T-helper 1 cell treated with Interleukin-12 subunit alpha and Interleukin-12 subunit beta and Interleukin-4 antibody, amounts not matched to agents 30 μg/mL and 1 μg/mL, for 36 hours (primary cell): ENCODE data around the gene P4HA3.

ENCODE experiments used
- H3K27ac Mint-ChIP-seq: one replicate; pipeline ENCODE4 v1.8.0; 2021; ENCODE audit warnings: mild to moderate bottlenecking, mixed read lengths
- H3K27me3 Mint-ChIP-seq: one replicate; pipeline ENCODE4 v1.8.0; 2021; ENCODE audit warnings: low read depth, mixed read lengths
- H3K36me3 Mint-ChIP-seq: one replicate; pipeline ENCODE4 v1.8.0; 2021; ENCODE audit warnings: low read depth, mixed read lengths
- H3K4me1 Mint-ChIP-seq: one replicate; pipeline ENCODE4 v1.8.0; 2021; ENCODE audit warnings: low read depth, mixed read lengths
- H3K4me3 Mint-ChIP-seq: one replicate; pipeline ENCODE4 v1.8.0; 2021; ENCODE audit warnings: mild to moderate bottlenecking, moderate library complexity, mixed read lengths
- H3K9me3 Mint-ChIP-seq: one replicate; pipeline ENCODE4 v1.8.0; 2021; ENCODE audit warnings: mixed read lengths

P4HA3 gene

DNA sequence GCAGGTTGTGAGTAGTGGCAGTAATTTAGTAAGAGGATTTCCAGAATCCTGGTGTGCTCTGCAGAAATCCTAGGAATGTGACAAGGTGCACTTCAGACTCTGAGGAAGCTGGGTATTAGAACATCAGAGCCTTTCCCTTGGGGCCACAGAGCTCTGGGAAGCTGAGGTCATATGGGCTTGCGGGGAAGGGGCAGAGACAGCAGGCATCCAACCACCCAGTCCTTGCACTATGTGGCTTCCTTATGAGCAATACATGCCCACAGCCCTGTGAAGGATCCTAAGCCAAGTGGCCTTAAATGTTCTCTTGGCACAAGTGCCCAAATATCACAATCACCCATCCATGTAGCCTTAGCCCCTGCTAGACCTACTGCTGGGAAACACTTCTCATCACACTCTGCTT is 46.2 kb downstream of the P4HA3 start:
- Mint-ChIP-seq H3K4me1 (peaks cover 5% of the 10 kb centered on the region), H3K27me3 (peaks cover 14% of the 10 kb centered on the region), H3K9me3 (no peaks in the 10 kb centered on the region), H3K4me3 (no peak overlapping the region), H3K36me3 (no peaks in the 10 kb centered on the region), H3K27ac (no peak overlapping the region)

DNA sequence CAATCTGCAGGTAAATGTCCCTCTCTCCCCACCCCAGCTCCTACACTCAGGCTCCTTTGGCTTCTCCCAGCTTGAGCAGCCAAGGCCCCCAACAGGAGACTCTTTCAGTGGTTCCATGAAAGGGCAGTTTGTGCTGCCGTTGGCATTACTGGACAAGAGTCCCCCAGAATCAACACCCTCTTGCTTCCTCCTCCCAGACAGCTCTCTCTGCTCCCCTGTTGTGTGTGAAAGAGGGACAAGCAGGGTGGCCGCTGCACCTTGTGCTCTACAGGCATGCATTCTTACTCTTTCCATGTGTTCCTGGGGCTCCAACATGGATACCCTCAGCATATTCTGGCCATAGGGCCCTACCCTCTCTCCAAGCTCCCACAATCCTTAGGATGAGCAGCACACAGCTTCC is 48.7 kb downstream of the P4HA3 start:
- H3K4me3 Mint-ChIP-seq: no peak overlapping the region

DNA sequence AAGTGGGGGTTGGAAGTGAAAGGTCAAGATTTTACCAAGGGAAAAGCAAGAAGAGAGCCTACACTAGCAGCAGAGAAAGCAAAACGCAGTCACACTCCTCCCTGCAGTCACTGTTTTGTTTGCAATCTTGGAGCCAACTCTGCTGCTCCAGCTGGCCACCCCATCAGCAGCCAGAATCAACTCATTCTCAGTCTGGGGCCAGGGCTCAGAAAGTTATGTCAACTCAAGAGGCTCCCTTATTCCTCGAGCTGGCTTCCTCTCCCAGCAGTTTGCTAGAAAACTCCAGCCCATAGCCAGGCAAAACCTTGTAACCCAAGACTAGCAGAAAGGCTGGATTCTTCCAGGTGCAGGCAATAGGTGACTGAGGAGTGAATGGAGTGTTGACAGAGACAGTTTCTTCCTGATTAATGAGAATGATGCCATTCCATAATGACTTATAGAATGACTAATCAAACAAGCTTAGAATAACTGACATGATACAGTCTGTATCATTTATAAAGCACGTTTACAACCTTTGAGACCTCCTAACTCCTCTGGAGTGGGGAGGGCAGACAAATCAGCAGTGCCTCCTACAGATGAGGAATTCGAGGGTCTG is 53.4 kb downstream of the P4HA3 start:
- peaks cover 14% of the 10 kb centered on the region for H3K36me3 Mint-ChIP-seq
- H3K27me3 Mint-ChIP-seq: no peaks in the 10 kb centered on the region
- no peaks in the 10 kb centered on the region for H3K9me3 Mint-ChIP-seq
- H3K4me1 Mint-ChIP-seq: peaks cover 1% of the 10 kb centered on the region
- H3K27ac Mint-ChIP-seq: no peak overlapping the region
- H3K4me3 Mint-ChIP-seq: no peak overlapping the region

More for the DNA sequence above, 48.7 kb downstream of the P4HA3 start:
- H3K36me3 Mint-ChIP-seq: no peaks in the 10 kb centered on the region
- H3K4me1 Mint-ChIP-seq: no peaks in the 10 kb centered on the region
- peaks cover 6% of the 10 kb centered on the region for H3K27me3 Mint-ChIP-seq
- no peak overlapping the region for H3K27ac Mint-ChIP-seq
- H3K9me3 Mint-ChIP-seq: no peaks in the 10 kb centered on the region

DNA sequence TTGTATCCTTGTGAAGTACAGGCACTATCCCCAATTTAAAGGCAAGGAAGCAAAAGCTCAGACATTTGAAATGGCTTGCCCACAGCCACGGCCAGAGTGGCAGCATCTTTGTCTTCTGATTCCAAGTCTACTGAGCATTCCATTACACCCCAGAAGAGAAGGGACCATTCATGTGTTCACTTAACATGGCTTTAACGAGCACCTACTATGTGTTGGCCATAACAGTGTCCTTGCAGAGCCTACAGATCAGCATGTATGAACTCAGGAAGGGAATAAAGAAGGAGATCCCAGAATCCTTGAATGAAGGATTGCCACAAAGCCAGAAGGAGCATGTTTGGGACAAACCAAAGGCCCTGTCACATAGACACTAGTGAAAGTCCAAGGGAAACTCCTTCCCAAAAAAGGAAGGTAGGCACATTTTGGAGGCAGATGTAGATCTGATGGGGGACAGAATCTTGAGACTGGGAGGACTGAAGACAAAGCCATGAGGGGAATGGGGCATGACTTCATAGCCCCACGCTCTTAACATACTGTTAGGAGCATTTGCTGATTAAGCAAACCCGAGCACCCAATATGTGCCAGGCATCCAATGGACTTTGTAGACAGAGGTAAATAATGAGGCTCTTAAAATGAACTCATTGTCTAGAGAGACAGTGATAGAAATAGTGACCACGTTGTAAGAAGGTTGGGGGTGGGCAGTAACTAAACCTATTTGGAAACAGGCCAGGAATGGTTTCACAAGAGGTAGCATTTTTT is 54.9 kb downstream of the P4HA3 start:
- H3K36me3 Mint-ChIP-seq: peaks cover 14% of the 10 kb centered on the region
- H3K4me3 Mint-ChIP-seq: no peak overlapping the region
- no peaks in the 10 kb centered on the region for H3K27me3 Mint-ChIP-seq
- no peaks in the 10 kb centered on the region for H3K9me3 Mint-ChIP-seq
- H3K27ac Mint-ChIP-seq: no peak overlapping the region
- H3K4me1 Mint-ChIP-seq: peaks cover 1% of the 10 kb centered on the region

DNA sequence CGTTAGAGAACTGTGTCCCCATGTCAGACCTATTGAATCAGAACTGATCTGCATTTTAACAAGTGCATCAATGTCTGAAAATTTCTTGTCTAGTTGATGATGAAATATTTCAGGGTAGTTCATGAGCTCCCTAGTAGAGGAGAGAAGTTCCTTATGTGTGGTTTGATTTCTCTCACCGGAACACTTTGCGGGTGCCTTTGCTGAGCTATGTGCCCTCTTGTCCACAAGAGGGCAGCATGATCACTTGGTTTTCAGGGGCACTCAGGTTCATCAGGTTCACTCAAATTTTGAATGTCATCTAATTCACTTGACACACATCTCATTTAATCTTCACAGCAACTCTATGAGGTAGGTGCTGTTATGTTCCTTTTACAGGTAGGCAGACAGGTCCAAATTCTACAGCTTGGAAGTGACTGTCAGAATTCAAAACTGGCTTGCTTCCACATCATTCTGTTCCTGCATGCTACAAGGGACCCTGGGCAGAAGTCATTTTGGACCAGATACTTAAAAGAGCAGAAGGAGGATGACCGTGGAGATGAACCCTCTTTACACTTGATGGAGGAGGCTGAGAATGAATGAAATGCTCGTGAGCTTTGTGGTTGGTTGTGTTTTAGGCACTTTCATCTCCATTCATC is 55.6 kb downstream of the P4HA3 start:
- Mint-ChIP-seq H3K4me1 (peaks cover 1% of the 10 kb centered on the region), H3K27me3 (no peaks in the 10 kb centered on the region), H3K9me3 (no peaks in the 10 kb centered on the region), H3K36me3 (peaks cover 14% of the 10 kb centered on the region), H3K27ac (no peak overlapping the region), H3K4me3 (no peak overlapping the region)

DNA sequence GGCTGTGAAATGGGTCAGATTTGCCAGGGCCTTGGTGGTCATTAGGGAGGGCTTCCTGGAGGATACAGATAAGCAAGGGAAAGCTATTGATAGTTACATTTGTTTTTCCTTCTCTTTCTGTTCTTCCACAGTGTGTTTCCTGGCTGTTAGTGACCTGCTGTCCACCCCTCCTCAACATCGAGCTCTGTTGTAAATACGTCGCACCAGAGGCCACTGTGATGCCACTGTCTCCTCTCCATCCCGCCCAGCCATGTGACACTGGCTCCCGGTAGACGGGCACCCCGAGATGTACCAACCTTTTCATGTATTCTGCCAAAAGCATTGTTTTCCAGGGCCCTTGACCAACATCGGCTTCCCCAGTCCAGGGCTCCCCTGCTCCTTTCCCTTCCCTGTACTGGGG is 58.1 kb downstream of the P4HA3 start:
- H3K4me3 Mint-ChIP-seq: no peak overlapping the region
- H3K9me3 Mint-ChIP-seq: no peaks in the 10 kb centered on the region
- H3K27me3 Mint-ChIP-seq: no peaks in the 10 kb centered on the region
- peaks cover 1% of the 10 kb centered on the region for H3K4me1 Mint-ChIP-seq
- H3K27ac Mint-ChIP-seq: no peak overlapping the region
- H3K36me3 Mint-ChIP-seq: peaks cover 14% of the 10 kb centered on the region

DNA sequence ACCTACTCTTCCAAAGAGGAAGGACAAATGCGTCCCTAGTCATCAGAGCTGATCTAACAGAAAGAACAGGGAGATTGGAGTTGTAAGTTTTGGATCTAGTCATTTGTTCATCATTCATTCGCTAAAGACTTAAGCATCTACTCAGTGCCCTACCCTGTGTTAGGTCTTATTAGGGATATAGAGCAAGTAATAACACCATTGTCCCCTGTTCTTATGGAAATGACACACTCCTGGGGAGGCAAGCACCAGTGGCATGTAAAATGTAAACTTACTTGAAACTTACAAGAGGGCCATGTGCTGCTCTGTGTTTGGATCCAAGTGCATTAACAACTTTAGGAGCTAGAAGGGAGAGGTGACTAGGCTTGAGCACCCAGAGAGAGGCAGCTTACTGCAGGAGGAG is 61.9 kb downstream of the P4HA3 start:
- H3K4me1 Mint-ChIP-seq: no peaks in the 10 kb centered on the region
- H3K9me3 Mint-ChIP-seq: no peaks in the 10 kb centered on the region
- peaks cover 18% of the 10 kb centered on the region for H3K36me3 Mint-ChIP-seq
- H3K27me3 Mint-ChIP-seq: no peaks in the 10 kb centered on the region
- H3K27ac Mint-ChIP-seq: no peak overlapping the region
- H3K4me3 Mint-ChIP-seq: no peak overlapping the region

DNA sequence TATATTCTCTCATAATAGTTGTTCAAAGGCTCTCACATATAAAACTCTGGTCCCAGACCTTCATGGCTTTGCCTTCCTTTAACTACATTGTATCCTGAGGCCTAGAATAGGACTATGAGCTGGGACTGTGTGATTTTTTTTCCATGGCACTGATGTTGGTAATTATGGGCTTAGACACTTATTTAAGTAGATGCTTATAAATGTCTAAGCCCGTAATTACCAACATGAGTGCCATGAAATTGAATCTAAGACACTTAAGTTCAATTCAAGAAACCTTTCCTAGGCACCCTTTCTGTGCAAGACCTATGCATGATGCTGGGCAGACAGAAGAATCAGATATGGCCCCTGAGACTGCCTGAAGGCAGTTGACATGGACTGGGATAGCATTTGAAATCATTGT is 63.0 kb downstream of the P4HA3 start:
- Mint-ChIP-seq H3K4me3 (no peak overlapping the region), H3K9me3 (no peaks in the 10 kb centered on the region), H3K27me3 (no peaks in the 10 kb centered on the region), H3K4me1 (no peaks in the 10 kb centered on the region), H3K27ac (no peak overlapping the region), H3K36me3 (peaks cover 13% of the 10 kb centered on the region)

DNA sequence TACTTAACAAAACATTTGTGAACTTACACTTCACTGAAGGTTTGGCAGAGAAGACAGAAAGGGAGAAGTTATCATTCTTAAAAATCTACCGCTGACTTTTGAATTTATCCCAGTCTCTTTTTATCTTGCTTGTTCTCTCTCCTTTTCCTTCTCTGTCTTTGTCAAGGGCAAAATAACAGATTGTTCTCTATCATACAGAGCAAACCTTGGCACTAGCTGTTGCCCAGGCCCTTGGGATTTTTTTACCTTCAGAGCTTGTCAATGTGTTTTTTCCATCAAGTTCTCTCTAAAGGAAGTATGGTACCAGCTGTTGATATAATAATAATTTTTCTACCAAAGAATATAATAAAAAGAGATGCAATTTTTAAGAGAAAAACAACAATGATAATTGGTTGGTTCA is 73.2 kb downstream of the P4HA3 start:
- Mint-ChIP-seq H3K36me3 (peaks cover 27% of the 10 kb centered on the region), H3K27me3 (no peaks in the 10 kb centered on the region), H3K4me3 (no peak overlapping the region), H3K4me1 (no peaks in the 10 kb centered on the region), H3K9me3 (no peaks in the 10 kb centered on the region), H3K27ac (no peak overlapping the region)

DNA sequence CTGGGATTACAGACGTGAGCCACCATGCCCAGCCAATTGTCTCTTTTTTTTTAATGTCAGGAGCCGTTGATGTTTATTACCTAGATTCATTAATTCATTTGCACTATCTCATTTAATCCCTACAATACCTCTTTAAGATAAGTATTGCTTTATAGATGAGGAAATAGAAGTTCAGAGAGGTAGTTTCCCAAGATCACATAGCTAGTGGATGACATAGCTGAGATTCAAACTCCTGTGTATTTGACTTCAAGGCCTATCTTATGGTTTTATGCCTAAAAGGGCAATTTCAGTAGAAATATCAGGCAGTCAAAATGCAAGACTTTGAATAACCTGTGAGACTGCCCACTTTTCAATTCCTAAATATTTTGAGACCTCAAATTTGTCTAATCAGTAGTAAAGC is 73.9 kb downstream of the P4HA3 start:
- H3K27ac Mint-ChIP-seq: no peak overlapping the region
- H3K27me3 Mint-ChIP-seq: no peaks in the 10 kb centered on the region
- no peak overlapping the region for H3K4me3 Mint-ChIP-seq
- peaks cover 27% of the 10 kb centered on the region for H3K36me3 Mint-ChIP-seq
- H3K4me1 Mint-ChIP-seq: no peaks in the 10 kb centered on the region
- H3K9me3 Mint-ChIP-seq: no peaks in the 10 kb centered on the region

DNA sequence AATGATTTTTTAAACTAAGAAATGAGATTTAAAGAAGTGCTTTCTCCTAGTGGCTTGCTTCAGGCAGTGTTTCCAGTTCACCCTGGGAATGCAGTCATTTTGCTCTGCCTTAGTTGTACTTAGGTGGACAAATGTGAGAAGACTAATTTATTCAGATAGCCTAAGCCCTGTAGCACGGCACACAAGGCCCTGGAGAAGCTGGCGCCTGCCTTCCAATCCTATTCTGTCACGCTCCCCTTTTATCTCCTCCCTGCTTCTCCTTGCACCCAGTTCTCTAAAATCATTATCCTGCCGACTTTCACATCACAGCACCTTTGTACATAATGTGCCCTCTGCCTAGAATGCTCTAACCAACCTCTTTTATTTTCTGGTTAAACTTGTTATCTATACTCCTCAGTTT is 76.3 kb downstream of the P4HA3 start:
- Mint-ChIP-seq H3K27ac (no peak overlapping the region), H3K4me1 (peaks cover 7% of the 10 kb centered on the region), H3K27me3 (no peaks in the 10 kb centered on the region), H3K4me3 (no peak overlapping the region), H3K9me3 (no peaks in the 10 kb centered on the region), H3K36me3 (peaks cover 23% of the 10 kb centered on the region)

DNA sequence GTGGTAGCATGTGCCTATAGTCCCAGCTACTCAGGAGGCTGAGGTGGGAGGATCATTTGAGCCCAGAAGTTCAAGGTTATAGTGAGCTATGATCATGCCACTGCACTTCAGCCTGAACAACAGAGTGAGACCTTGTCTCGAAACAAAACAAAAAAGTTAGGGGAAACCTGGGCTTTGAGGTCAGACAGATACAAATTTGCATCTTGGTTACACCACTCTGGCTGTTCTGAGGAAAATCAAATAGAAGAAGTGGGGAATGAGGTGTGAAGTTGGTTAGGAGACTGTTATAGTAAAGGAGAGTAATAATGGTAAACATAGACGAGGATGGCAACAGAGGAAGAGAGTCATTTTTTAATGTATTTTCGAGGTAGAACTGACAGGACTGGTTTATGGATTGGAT is 77.8 kb downstream of the P4HA3 start:
- H3K36me3 Mint-ChIP-seq: peaks cover 12% of the 10 kb centered on the region
- H3K4me3 Mint-ChIP-seq: no peak overlapping the region
- H3K9me3 Mint-ChIP-seq: no peaks in the 10 kb centered on the region
- no peak overlapping the region for H3K27ac Mint-ChIP-seq
- H3K27me3 Mint-ChIP-seq: no peaks in the 10 kb centered on the region
- H3K4me1 Mint-ChIP-seq: peaks cover 7% of the 10 kb centered on the region

DNA sequence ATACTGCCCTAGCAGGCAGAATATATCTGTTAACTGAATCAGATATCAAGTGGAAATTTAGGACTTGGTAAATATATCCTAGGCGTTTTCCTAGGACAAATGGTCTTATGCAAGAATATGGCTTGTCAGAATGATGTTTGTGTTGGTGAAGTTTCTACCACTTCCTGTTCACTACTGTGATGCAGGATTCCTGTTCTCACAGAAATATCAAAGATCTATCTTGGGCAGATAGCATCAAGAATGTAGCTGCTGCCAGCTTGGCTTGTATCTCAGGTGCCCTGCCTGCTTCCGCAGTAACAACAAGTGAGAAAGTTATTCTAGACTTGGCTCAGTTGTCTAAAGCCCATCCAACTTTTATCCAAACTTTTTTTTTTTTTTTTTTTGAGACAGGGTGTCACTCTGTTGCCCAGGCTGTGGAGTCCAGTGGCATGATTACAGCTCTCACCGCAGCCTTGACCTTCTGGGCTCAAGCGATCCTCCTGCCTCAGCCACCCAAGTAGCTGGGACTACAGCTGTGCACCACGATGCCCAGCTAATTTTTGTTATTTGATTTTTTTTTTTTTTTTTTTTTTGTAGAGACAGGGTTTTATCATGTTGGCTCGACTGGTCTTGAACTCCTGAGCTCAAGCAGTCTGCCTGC is 79.0 kb downstream of the P4HA3 start:
- Mint-ChIP-seq H3K27ac (no peak overlapping the region), H3K27me3 (no peaks in the 10 kb centered on the region), H3K4me3 (no peak overlapping the region), H3K9me3 (no peaks in the 10 kb centered on the region), H3K36me3 (peaks cover 9% of the 10 kb centered on the region), H3K4me1 (peaks cover 7% of the 10 kb centered on the region)

DNA sequence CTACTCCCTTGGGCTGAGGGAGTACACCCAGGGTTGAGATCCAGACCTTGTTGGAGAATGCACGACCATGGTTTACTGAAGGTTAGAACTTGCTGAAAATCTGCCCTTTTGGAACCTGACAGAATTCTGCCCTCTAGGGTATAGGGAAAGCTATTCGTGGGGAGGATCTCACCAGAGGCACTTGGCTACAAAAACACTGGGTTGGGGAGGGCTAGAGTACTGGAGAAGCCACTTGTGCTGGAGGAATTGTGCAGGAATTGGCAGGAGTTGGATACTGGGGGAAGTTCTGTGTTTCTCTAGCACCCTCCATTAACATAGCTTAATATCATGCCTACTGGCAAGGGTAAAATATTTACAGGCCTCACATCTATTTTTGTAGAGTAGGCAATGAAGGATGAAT is 84.5 kb downstream of the P4HA3 start:
- Mint-ChIP-seq H3K36me3 (peaks cover 12% of the 10 kb centered on the region), H3K4me3 (no peak overlapping the region), H3K27ac (no peak overlapping the region), H3K27me3 (no peaks in the 10 kb centered on the region), H3K9me3 (peaks cover 4% of the 10 kb centered on the region), H3K4me1 (peaks cover 1% of the 10 kb centered on the region)

DNA sequence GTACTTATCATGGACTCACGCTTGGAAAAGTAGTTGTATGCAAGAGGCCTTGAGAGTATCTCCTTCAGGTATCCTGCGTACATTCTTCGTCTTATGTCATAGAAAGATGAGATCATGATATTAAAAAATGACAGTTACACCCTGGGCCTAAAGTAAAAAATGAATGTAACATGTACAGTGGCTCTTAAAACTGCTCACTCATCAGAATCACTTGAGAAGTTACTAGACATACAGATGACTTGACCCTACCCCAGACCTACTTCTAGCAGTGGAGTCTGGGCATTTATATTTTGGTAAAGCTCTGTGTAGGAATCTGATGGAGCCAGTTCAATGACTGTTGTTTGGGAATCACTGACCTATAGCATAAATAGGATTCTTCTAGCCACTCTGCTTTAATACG is 85.9 kb downstream of the P4HA3 start:
- Mint-ChIP-seq H3K27me3 (no peaks in the 10 kb centered on the region), H3K36me3 (peaks cover 15% of the 10 kb centered on the region), H3K27ac (no peak overlapping the region)

More for the DNA sequence above, 85.9 kb downstream of the P4HA3 start:
- peaks cover 7% of the 10 kb centered on the region for H3K9me3 Mint-ChIP-seq
- no peak overlapping the region for H3K4me3 Mint-ChIP-seq
- H3K4me1 Mint-ChIP-seq: no peaks in the 10 kb centered on the region
